ENCODE data around the gene FLYWCH2.

The FLYWCH2 gene

DNA sequence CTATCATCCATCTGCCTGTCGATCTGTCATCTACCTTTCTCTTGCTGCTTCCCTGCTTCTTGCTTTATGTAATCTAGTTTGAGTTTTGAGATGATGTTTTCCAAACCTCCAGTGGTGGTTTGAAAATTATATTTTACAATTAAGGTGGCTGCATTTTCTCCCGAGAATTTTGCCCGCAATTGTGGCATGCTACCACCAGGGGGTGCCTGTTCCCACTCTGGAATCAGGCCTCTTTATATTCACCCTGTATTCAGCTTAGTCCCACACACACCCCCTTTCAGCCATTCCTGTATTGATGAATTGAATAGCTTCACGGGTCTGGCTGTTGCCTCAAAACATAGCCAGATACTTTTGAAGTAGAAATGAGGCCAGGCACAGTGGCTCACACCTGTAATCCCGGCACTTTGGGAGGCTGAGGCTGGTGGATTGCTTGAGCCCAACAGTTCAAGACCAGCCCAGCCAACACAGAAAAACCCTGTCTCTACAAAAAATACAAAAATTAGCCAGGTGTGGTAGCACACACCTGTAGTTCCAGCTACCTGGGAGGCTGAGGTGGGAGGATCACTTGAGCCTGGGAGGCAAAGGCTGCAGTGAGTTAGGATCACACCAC, 28.2 kb upstream of the FLYWCH2 start:
- peak; percentile 33 for DNase-seq

- DNase-seq: no peak
These were observed 27.5 kb upstream of the FLYWCH2 start for GRCh38 chr16:2855536-2855935.

DNA sequence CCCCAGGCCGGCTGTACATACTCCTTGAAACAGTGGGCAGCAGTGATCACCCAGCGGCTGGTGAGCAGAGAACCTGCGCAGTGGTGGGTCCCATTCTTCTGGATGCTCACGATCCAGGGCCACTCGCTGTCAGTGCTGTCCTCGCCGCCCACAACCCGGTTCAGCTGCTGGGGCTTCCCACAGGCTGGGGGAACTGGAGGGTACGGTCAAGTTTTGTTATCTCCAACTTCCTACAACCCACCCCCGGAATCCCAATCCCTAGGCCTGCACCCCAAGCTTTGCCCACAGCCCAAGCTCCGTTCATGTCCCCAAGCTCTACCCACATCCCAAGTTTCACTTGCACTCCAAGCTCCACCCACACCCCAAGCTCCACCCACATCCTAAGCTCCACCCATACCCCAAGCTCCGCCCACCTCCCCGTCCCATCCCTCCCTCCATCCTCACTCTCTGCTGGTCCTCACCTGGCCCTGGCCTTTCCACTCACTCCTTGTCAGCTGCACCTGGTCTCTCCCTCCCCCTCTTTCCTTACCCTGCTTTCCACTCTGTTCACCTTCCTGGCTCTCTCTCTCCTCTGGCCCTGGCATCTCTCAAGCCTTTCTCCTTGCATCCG, 26.8 kb upstream of the FLYWCH2 start:
- DNase-seq: peak; percentile 21

GRCh38 chr16:2856686-2857450, 26.1 kb upstream of the FLYWCH2 start:
- no peak for DNase-seq

- peak; percentile 5 for DNase-seq
These were observed 25.4 kb upstream of the FLYWCH2 start, which contains the start of gene PRSS22 for GRCh38 chr16:2857451-2858244. PRSS22 (minus strand) TSS chr16:2858170; CDS start chr16:2858104, 66 bp downstream.

DNA sequence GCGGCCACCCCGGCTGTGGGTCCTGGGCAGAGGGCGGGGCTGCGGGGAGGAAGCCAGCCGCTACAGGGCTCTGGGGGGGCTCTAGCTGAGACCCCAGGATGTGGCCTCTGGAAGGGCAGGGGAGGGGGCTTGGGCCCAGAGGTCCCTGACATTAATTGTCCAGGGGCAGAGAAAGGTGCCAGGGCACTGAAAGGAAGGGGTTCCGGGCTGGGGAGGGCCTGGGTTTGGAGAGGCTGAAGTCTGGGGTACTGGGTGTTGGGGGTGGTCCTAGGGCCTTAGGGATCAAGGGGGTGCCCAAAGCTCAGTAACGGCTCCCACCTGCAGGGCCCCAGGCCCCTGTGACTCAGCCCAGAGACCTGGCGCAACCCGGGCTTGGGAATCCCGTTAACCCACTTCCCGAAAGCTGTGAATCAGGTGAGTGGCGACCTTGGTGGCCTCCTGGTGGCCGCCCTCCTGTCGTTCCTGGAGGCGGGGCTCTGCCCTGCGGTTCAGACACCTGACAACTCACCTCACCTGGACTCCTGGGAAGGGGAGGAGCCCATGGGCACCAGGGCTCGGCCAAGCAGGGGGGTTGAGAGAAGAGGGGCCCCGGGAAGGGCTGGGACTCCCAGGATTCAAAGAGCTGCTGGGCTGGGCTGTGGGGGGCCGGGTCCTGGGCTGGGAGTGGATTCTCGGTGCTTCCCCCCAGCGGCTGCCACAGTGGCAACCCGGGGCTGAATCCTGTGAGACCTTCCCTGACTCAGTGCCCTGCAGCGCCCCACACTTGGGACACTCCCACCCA, 24.6 kb upstream of the FLYWCH2 start:
- DNase-seq: no peak

DNA sequence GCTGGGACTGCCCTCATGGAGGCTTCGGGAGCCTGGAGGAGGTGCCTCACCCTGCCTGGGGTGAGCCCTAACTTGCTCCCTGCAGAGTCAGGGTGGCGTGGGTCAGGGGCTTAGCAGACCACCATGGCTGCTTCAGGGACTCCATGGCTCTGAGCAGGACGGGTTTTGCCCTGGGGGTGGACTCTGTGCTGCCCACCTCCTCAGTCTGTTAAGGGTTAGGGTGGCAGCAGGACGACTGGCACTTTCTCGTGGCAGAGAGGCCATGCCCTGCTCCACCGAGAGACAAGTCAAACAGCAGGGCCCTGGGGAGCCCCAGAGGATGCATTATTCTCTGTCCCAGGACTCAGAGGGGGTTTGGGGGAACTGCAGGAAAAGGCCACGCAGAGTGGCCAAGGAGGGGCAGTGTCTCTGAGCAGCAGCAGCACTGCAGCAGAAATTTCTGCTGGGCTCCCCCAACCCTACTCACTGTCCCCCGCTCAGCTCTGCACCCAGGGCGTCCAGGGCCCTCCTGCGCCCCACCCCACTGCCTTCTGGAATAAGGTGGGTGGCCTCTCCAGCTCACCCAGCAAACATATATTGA, 23.2 kb upstream of the FLYWCH2 start:
- DNase-seq: no peak

DNA sequence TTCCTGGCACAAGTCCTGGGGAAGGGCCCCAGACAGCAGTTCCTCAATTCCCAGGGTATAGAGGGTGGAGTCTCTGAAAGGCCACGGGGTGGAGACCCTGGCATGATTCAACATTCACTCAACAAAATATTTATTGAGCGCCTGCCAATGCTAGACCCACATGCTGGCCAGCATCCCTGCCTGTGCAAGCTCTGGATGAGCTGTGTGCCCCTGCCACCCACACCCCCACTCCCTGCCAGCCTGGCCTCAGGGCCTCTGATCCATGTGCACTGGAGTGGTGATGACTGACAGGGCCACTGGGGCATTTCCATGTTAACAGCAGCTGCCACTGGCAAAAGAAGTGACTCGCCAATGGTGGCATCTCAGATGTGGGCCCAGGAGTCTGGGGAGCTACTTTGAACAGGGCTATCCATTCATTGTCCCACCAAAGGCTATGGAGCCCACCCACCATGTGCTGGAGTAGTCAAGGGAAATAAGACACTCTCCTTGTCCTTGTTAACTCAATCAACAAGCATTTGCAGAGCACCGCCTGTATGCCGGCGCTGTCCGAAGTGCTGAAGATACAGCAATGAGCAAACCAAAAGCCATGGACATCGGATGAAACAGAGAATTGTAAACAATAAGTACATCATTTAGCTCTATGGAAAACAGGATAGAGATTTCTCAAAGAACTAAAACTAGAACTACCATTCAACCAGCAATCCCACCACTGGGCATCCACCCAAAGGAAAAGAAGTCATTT, 22.0 kb upstream of the FLYWCH2 start:
- DNase-seq: no peak

DNA sequence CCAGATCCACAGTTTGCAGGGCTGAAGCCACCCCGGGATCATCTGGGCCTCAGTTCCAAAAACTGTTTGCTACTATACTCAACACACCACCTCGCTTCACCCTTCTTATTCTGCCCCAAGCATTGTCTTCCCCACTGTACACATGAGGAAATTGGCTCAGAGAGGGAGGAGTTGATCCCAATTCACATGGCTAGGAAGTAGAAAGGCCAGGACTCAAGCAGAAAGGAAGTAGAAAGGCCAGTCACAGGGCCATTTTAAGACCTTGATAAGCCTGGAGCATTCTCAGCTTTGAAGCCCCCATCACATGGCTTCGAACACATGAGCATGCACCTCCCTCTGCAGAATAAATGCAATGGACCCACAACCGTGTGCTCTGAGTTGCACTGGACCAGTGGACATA, 17.4 kb upstream of the FLYWCH2 start:
- no peak for DNase-seq

GRCh38 chr16:2866431-2866830, 16.6 kb upstream of the FLYWCH2 start:
- no peak for DNase-seq

GRCh38 chr16:2867661-2867986, 15.4 kb upstream of the FLYWCH2 start:
- no peak for DNase-seq

- peak; percentile 97 for DNase-seq
These were observed 14.8 kb upstream of the FLYWCH2 start for GRCh38 chr16:2867987-2868789.

- DNase-seq: no peak
These were observed 11.1 kb upstream of the FLYWCH2 start for GRCh38 chr16:2871926-2872325.

DNA sequence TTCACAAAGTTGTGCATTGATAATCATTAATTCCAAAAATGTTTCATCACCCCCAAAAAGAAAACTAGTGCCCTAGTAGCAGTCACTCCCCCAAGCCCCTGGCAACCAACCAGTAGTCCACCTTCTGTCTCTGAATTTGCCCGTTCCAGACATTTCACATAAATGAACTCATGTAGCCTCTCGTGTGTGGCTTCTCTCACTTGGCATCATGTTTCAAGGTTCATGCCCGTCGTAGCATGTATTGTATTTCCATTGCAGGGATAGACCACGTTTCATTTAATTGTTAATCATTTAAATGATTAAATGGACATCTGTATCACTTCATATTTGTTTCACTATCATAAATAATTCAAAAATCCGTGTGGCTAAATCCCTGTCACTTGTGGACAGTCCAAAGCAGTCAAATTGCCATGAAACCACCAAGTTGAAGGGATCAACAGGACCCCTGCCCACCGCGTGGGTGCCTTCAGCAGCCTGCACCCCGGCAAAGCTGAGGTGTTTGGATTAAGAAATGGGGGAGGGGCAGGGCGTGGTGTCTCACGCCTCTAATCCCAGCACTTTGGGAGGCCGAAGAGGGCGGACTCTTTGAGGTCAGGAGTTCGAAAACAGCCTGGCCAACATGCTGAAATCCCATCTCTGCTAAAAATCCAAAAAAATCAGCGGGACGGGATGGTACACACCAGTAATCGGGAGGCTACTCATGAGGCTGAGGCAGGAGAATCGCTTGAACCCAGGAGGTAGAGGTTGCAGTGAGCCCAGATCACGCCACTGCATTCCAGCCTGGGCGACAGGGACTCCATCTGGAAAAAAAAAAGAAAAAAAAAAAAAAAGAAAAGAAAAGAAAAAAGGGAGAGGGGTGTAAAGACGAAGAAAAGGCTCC, 8.7 kb upstream of the FLYWCH2 start:
- DNase-seq: no peak

DNA sequence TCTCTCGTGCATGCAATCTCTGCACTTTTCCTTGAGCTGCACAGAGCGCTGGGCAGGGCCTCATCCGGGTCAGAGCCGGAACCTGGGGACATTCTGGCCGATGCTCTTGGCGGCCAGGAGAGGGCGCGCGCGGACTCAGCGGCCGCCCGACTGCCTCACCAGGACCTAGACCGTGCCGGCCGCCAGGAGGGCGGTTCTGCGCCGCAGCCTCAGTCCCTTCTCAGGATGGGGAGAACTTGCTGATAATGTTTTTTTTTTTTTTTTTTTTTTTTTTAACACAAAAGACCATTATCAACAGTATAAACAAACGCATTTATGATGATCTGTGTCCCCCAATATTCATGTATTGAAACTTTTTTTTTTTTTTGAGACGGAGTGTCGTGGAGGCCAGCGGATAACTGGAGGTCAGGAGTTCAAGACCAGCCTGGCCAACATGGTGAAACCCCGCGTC, 8.1 kb upstream of the FLYWCH2 start:
- peak; percentile 87 for DNase-seq

DNA sequence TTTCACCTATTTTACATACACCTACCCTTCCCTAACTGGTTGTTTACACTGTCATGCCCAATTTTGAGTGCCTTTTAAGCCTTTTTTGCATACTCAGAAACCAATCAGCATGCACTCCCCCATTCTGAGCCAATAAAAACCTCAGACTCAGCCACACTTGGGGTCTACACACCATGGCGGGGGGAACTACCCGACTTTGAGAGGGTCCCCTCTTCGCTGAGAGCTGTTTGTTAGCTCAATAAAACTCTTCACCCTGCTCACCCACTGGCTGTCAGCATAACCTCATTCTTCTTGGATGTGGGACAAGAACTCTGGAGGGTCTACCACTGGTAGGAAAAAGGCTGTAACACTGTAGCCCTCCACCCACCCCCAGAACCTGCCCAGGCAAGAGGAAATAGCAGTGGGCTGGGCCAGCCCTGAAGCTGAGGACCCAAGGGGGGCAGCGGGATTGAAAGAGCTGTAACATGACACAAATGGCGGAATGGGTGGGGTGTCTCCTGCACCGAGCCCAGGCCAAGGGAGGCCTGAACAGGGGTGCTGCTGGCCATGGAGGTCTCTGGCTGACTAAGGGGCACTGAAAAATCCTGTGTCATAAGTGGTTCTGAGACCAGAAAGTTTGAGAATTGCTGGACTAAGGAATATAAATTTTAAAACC, 3.0 kb upstream of the FLYWCH2 start:
- DNase-seq: no peak

GRCh38 chr16:2881783-2882649, 999 bp upstream of the FLYWCH2 start:
- DNase-seq: no peak

GRCh38 chr16:2883458-2883908, 468 bp downstream of the FLYWCH2 start:
- DNase-seq: peak; percentile 40
